Medulla oblongata (tissue), 1 donor: ENCODE results near the gene TATDN3.
"Not testable (repeated sequence)": the region's sequence is repeated elsewhere in the genome, so short reads cannot be mapped to it uniquely, and the experiment has no call there.

Experiments used
- DNase-seq: peaks from one replicate; pipeline ENCODE4 v3.0.0-alpha.2; 2015; ENCODE audit errors: extremely low spot score

Gene TATDN3

GRCh38 chr1:212827831-212828278 is 36.2 kb downstream of the TATDN3 start:
- DNase-seq = no peak

DNA sequence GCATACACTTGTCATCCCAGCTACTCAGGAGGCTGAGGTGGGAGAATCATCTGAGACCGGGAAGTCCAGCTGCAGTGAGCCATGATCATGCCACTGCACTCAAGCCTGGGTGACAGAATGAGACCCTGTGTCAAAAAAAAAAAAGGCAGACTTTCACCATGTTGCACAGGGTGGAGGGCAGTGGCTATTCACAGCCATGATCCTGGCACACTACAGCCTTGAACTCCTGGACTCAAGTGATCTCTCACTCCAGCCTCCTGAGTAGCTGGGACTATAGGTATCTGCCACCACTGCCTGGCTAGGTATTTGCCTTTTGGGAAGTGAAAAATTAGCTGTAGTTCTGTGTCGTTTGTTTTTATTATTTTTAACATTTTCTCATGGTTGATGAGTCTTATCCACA is 36.7 kb downstream of the TATDN3 start:
- no peak for DNase-seq

DNA sequence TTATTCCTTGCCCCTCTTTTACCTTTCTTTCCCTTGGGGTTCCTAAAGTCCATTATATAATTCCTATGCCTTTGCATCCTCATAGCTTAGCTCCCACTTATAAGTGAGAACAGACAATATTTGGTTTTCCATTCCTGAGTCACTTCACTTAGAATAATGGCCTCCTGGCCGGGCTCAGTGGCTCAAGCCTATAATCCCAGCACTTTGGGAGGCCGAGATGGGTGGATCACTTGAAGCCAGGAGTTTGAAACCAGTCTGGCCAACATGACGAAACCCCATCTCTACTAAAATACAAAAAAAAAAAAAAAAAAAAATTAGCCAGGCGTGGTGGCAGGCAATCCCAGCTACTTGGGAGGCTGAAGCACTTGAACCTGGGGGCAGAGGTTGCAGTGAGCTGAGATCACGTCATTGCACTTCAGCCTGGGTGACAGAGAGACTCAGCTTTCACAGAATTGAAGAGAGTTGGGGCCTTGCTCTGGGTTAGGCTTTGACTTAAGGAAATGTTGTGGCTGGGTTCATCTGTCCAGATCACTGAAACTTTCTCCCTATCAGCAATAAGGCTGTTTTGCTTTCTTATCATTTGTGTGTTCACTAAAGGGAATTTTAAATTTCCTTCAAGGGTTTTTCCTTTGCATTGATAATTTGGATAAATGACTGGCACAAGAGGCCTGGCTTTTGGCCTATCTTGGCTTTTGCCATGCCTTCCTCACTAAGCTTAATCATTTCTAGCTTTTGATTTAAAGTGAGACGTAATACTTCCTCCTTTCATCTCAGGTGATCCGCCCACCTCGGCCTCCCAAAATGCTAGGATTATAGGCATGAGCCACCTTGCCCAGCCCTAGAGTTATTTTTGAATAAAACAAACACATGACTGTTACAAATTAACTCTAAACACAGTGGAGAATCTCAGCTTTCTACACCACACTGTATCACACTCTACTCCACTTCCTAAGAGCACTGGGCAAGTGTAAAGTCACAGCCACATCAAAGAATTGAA is 41.8 kb downstream of the TATDN3 start:
- not testable (repeated sequence) for DNase-seq

- no peak for DNase-seq
Observed at GRCh38 chr1:212838145-212838544, 46.5 kb downstream of the TATDN3 start.

DNA sequence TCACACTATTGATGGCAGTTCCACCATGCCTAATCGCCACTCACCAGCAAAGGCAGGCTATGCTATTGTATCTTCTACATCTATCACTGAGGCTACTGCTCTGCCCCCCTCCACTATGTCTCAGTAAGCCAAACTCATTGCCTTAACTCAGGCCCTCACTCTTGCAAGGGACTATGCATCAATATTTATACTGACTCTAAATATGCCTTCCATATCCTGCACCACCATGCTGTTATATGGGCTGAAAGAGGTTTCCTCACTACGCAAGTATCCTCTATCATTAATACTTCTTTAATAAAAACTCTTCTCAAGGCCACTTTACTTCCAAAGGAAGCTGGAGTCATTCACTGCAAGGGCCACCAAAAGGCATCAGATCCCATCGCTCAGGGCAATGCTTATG is 52.8 kb downstream of the TATDN3 start:
- not testable (repeated sequence) for DNase-seq

- DNase-seq = no peak
Observed at GRCh38 chr1:212847549-212847948, 55.9 kb downstream of the TATDN3 start, which contains the start of gene SPATA45. SPATA45 (minus strand) TSS chr1:212847649; CDS start chr1:212836149, 11,500 bp downstream.

DNA sequence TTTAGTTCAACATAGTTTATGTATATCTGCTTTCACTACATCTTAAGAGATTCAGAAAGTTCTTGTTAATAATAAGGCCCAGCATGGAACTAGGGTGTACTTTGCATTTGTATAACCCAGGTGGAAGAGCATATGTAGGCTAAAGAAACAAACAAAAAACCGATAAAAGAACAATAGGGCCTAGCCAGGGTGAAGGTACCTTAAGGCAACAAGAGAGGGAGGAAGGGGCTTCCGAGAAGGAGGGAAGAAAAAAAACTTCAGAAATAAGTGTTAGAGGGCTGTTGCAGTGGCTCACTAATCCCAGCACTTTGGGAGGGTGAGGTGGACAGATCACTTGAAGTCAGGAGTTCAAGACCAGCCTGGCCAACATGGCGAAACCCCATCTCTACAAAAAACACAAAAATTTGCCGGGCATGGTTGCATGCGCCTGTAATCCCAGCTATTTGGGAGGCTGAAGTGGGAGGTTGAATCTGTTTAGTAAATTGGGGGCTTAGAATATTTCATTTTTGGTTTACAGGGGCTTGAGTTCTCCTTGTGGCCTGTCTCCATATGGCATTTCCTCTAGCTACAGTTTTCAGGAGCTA is 60.5 kb downstream of the TATDN3 start:
- no peak for DNase-seq

DNA sequence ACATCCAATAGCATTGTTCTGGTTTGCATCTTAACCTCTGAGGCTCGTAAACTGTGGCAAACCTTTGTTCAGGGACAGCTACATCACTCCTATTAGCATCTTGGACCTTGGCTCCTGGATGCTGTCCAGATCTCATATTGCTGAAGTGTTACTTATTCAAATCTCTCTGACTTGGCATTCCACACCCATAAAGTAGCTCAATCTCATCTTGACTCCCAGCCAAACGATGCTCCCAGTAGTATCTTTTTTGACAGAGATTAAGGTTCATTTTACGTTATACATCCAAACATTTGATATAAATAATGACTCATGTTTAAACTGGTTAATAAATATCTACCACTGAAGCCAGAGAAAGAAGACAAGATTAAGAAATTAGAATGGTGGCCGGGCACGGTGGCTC is 62.0 kb downstream of the TATDN3 start:
- no peak for DNase-seq

DNA sequence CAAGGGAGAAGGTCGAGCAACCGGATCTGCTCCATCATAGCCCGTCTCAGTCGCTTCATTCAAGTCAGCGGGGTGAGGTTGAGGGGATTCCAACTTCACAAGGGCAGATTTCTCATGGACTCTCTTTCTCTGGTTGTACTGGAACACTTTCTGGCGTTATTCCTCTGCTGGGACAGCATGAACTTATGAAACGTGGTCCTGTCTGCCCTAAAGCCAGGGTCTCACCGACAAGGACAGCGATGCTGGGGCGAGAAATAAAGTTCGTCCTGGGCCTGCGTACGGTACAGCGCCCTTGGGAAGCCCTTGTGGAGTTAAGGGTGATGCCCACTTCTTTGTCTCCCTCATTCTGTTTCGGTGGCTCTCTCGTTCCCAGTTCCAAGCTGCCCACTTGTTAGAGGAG is 65.1 kb downstream of the TATDN3 start:
- DNase-seq = no peak

- peak; percentile 98 for DNase-seq
Observed at GRCh38 chr1:212857992-212858460, 66.3 kb downstream of the TATDN3 start, which contains the start of gene FLVCR1. FLVCR1 (plus strand) TSS chr1:212858275; CDS start chr1:212858453, 178 bp downstream.

DNA sequence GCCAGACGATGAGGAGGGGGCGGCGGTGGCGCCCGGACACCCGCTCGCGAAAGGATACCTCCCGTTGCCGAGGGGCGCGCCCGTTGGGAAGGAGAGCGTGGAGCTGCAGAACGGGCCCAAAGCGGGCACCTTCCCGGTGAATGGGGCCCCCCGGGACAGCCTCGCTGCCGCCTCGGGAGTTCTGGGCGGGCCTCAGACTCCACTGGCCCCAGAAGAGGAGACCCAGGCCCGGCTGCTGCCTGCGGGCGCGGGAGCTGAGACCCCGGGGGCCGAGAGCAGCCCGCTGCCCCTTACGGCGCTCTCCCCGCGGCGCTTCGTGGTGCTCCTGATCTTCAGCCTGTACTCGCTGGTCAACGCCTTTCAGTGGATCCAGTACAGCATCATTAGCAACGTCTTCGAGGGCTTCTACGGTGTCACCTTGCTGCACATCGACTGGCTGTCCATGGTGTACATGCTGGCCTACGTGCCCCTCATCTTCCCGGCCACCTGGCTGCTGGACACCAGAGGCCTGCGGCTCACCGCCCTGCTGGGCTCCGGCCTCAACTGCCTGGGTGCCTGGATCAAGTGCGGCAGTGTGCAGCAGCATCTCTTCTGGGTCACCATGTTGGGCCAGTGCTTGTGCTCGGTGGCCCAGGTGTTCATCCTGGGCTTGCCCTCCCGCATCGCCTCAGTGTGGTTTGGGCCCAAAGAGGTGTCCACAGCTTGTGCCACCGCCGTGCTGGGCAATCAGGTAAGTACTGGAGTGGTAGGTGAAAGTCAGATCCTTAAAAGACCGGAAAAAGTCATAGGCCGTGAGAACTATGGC is 67.0 kb downstream of the TATDN3 start:
- peak; percentile 32 for DNase-seq

GRCh38 chr1:212860713-212861581 is 69.3 kb downstream of the TATDN3 start:
- no peak for DNase-seq

- DNase-seq = no peak
Observed at GRCh38 chr1:212862111-212862690, 70.5 kb downstream of the TATDN3 start.

- not testable (repeated sequence) for DNase-seq
Observed at GRCh38 chr1:212863345-212863744, 71.7 kb downstream of the TATDN3 start.

GRCh38 chr1:212864201-212864600 is 72.5 kb downstream of the TATDN3 start:
- DNase-seq = peak; percentile 16
